HEK293 (cell line): ENCODE results near the gene ALOXE3.

ENCODE experiments used
- KLF7 ChIP-seq: fragments of 450-650 bp; formaldehyde crosslinking; IDR thresholded peaks from 2 replicates; pipeline ENCODE4 v1.5.1; 2016; ENCODE audit warnings: missing biosample characterization, missing genetic modification characterization, borderline replicate concordance
- MZF1 ChIP-seq: fragments of 450-650 bp; formaldehyde crosslinking; IDR thresholded peaks from 2 replicates; pipeline ENCODE4 v1.5.1; 2017; ENCODE audit warnings: missing biosample characterization, missing genetic modification characterization, borderline replicate concordance
- REST ChIP-seq: fragments of 450-650 bp; formaldehyde crosslinking; IDR thresholded peaks from 2 replicates; pipeline ENCODE4 v1.5.1; 2016; ENCODE audit warnings: missing biosample characterization, missing genetic modification characterization
- TSHZ1 ChIP-seq: fragments of 450-650 bp; formaldehyde crosslinking; IDR thresholded peaks from 2 replicates; pipeline ENCODE4 v1.5.1; 2016; ENCODE audit warnings: missing biosample characterization, missing genetic modification characterization, borderline replicate concordance
- ZBTB11 ChIP-seq: fragments of 450-650 bp; formaldehyde crosslinking; conservative IDR thresholded peaks from 2 replicates; pipeline ENCODE4 v1.5.1; 2016; ENCODE audit warnings: low read depth, missing biosample characterization, missing genetic modification characterization
- ZBTB8A ChIP-seq: fragments of 450-650 bp; formaldehyde crosslinking; IDR thresholded peaks from 2 replicates; pipeline ENCODE4 v1.5.1; 2016; ENCODE audit warnings: missing biosample characterization, missing genetic modification characterization
- ZNF138 ChIP-seq: fragments of 450-650 bp; formaldehyde crosslinking; IDR thresholded peaks from 2 replicates; pipeline ENCODE4 v1.5.1; 2016; ENCODE audit warnings: missing biosample characterization, missing genetic modification characterization, borderline replicate concordance
- ZNF140 ChIP-seq: fragments of 450-650 bp; formaldehyde crosslinking; IDR thresholded peaks from 2 replicates; pipeline ENCODE4 v1.5.1; 2016; ENCODE audit warnings: missing biosample characterization, missing genetic modification characterization
- ZNF19 ChIP-seq: fragments of 450-650 bp; formaldehyde crosslinking; IDR thresholded peaks from 2 replicates; pipeline ENCODE4; 2016; ENCODE audit warnings: missing biosample characterization, missing genetic modification characterization, low read depth
- ZNF202 ChIP-seq: fragments of 450-650 bp; formaldehyde crosslinking; IDR thresholded peaks from 2 replicates; pipeline ENCODE4 v1.5.1; 2016; ENCODE audit warnings: missing biosample characterization, missing genetic modification characterization, borderline replicate concordance
- ZNF24 ChIP-seq: fragments of 450-650 bp; formaldehyde crosslinking; IDR thresholded peaks from 2 replicates; pipeline ENCODE4 v1.5.1; 2016; ENCODE audit warnings: missing biosample characterization, missing genetic modification characterization
- ZNF266 ChIP-seq: fragments of 450-650 bp; formaldehyde crosslinking; IDR thresholded peaks from 2 replicates; pipeline ENCODE4 v1.5.1; 2016; ENCODE audit warnings: missing biosample characterization, missing genetic modification characterization, low read depth
- ZNF354C ChIP-seq: fragments of 450-650 bp; formaldehyde crosslinking; IDR thresholded peaks from 2 replicates; pipeline ENCODE4 v1.5.1; 2016; ENCODE audit warnings: missing biosample characterization, missing genetic modification characterization, low read depth, borderline replicate concordance
- ZNF366 ChIP-seq: fragments of 450-650 bp; formaldehyde crosslinking; conservative IDR thresholded peaks from 2 replicates; pipeline ENCODE4 v1.5.1; 2016; ENCODE audit warnings: missing biosample characterization, missing genetic modification characterization
- ZNF394 ChIP-seq: fragments of 450-650 bp; formaldehyde crosslinking; IDR thresholded peaks from 2 replicates; pipeline ENCODE4 v1.5.1; 2016; ENCODE audit warnings: missing biosample characterization, missing genetic modification characterization, mild to moderate bottlenecking, moderate library complexity, borderline replicate concordance
- ZNF501 ChIP-seq: fragments of 450-650 bp; formaldehyde crosslinking; IDR thresholded peaks from 2 replicates; pipeline ENCODE4 v1.5.1; 2016; ENCODE audit warnings: missing biosample characterization, missing genetic modification characterization
- ZNF518A ChIP-seq: fragments of 450-650 bp; formaldehyde crosslinking; conservative IDR thresholded peaks from 2 replicates; pipeline ENCODE4 v1.5.1; 2016; ENCODE audit warnings: low read depth, missing biosample characterization, missing genetic modification characterization
- ZNF529 ChIP-seq: fragments of 450-650 bp; formaldehyde crosslinking; IDR thresholded peaks from 2 replicates; pipeline ENCODE4 v1.5.1; 2017; ENCODE audit warnings: missing genetic modification characterization, missing biosample characterization; ENCODE audit not compliant: insufficient replicate concordance
- ZNF610 ChIP-seq: fragments of 450-650 bp; formaldehyde crosslinking; IDR thresholded peaks from 2 replicates; pipeline ENCODE4 v1.5.1; 2016; ENCODE audit warnings: missing biosample characterization, missing genetic modification characterization, borderline replicate concordance
- ZNF623 ChIP-seq: fragments of 450-650 bp; formaldehyde crosslinking; IDR thresholded peaks from 2 replicates; pipeline ENCODE4 v1.5.1; 2016; ENCODE audit warnings: missing biosample characterization, missing genetic modification characterization
- ZNF629 ChIP-seq: fragments of 450-650 bp; formaldehyde crosslinking; IDR thresholded peaks from 2 replicates; pipeline ENCODE4 v1.5.1; 2017; ENCODE audit warnings: missing biosample characterization, missing genetic modification characterization
- ZNF664 ChIP-seq: fragments of 450-650 bp; formaldehyde crosslinking; IDR thresholded peaks from 2 replicates; pipeline ENCODE4 v1.5.1; 2016; ENCODE audit warnings: missing biosample characterization, missing genetic modification characterization
- ZNF791 ChIP-seq: fragments of 450-650 bp; formaldehyde crosslinking; IDR thresholded peaks from 2 replicates; pipeline ENCODE4 v1.5.1; 2016; ENCODE audit warnings: missing biosample characterization, missing genetic modification characterization
- ZSCAN23 ChIP-seq: fragments of 450-650 bp; formaldehyde crosslinking; IDR thresholded peaks from 2 replicates; pipeline ENCODE4 v1.5.1; 2016; ENCODE audit warnings: missing biosample characterization, missing genetic modification characterization

The ALOXE3 gene

GRCh38 chr17:8077939-8078338 lies 40.4 kb downstream of the ALOXE3 start (continued):
- TF ChIP-seq ZNF518A (tag by site-specific recombination): peak; percentile 97
- 0 out of 2 replicates have a peak, but pooled peaks have one; percentile 41 for TF ChIP-seq ZNF366 (tag by site-specific recombination)
- peak; percentile 62; the same call in 1 of the 2 replicates for TF ChIP-seq ZSCAN23 (tag by site-specific recombination)
- TF ChIP-seq REST (tag by site-specific recombination): peak; percentile 86
- 0 out of 2 replicates have a peak, but pooled peaks have one; percentile 80 for TF ChIP-seq ZNF354C
- TF ChIP-seq ZNF394 (tag by site-specific recombination): peak; percentile 99
- peak; percentile 76; the same call in 1 of the 2 replicates for TF ChIP-seq ZNF791 (tag by site-specific recombination)
- TF ChIP-seq ZBTB8A: peak; percentile 90
- peak; percentile 84 for TF ChIP-seq ZNF664 (tag by site-specific recombination)
- TF ChIP-seq ZNF202 (tag by site-specific recombination): peak; percentile 90; the same call in 1 of the 2 replicates
- TF ChIP-seq ZNF610 (tag by site-specific recombination): 0 out of 2 replicates have a peak, but pooled peaks have one; percentile 32
- TF ChIP-seq ZNF629 (tag by site-specific recombination): peak; percentile 79
- TF ChIP-seq TSHZ1: peak; percentile 7; the same call in 1 of the 2 replicates
- peak; percentile 34; the same call in 1 of the 2 replicates for TF ChIP-seq MZF1 (tag by site-specific recombination)
- peak; percentile 49; the same call in 1 of the 2 replicates for TF ChIP-seq ZNF24 (tag by site-specific recombination)
- peak; percentile 59; the same call in 1 of the 2 replicates for TF ChIP-seq ZNF138 (tag by site-specific recombination)
- TF ChIP-seq ZNF140 (tag by site-specific recombination): peak; percentile 97
- peak; percentile 90 for TF ChIP-seq ZNF623 (tag by site-specific recombination)
- TF ChIP-seq ZNF19 (tag by site-specific recombination): 0 out of 2 replicates have a peak, but pooled peaks have one; percentile 70
- TF ChIP-seq KLF7 (tag by site-specific recombination): 0 out of 2 replicates have a peak, but pooled peaks have one; percentile 21
- TF ChIP-seq ZNF266 (tag by site-specific recombination): peak; percentile 88
- TF ChIP-seq ZNF501: peak; percentile 63; the same call in 1 of the 2 replicates
- peak; percentile 89 for TF ChIP-seq ZBTB11 (tag by site-specific recombination)
- peak; percentile 47 for TF ChIP-seq ZNF529
